Esophagus squamous epithelium (tissue), 4 donors: ENCODE data around the gene COL27A1.

Experiments used
- CTCF ChIP-seq, 6 experiments: fragments of 450-650 bp in 4 of 6; fragments of 200-600 bp in 2 of 6; sonication (generic) in 2 of 6; IDR thresholded peaks; one replicate each; pipeline ENCODE4 v1.5.1; 2016 to 2019; ENCODE audit warnings: antibody characterized with exemption in 6 of 6, mild to moderate bottlenecking in 4 of 6, moderate library complexity in 4 of 6
- POLR2A ChIP-seq, 4 donors: fragments of 450-650 bp; IDR thresholded peaks; one replicate each; pipeline ENCODE4 v1.6.1; 2017; ENCODE audit warnings: antibody characterized with exemption in 4 of 4, mild to moderate bottlenecking in 4 of 4, moderate library complexity in 3 of 4

GRCh38 chr9:114319147-114319546 is 163.8 kb downstream of the COL27A1 start:
- TF ChIP-seq CTCF (IDR thresholded peaks at IDR 0.05) = no peak
- no peak for TF ChIP-seq POLR2A (IDR thresholded peaks at IDR 0.05)
